ENCODE data around the gene FHAD1.

GRCh38 chr1:15277933-15278332 lies 30.9 kb downstream of the FHAD1 start:
- TF ChIP-seq, protein P1, sequence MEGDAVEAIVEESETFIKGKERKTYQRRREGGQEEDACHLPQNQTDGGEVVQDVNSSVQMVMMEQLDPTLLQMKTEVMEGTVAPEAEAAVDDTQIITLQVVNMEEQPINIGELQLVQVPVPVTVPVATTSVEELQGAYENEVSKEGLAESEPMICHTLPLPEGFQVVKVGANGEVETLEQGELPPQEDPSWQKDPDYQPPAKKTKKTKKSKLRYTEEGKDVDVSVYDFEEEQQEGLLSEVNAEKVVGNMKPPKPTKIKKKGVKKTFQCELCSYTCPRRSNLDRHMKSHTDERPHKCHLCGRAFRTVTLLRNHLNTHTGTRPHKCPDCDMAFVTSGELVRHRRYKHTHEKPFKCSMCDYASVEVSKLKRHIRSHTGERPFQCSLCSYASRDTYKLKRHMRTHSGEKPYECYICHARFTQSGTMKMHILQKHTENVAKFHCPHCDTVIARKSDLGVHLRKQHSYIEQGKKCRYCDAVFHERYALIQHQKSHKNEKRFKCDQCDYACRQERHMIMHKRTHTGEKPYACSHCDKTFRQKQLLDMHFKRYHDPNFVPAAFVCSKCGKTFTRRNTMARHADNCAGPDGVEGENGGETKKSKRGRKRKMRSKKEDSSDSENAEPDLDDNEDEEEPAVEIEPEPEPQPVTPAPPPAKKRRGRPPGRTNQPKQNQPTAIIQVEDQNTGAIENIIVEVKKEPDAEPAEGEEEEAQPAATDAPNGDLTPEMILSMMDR (IDR thresholded peaks at IDR 0.05; ENCODE audit: low read length): no peak
- TF ChIP-seq EZH2 (IDR thresholded peaks at IDR 0.05; ENCODE audit: borderline replicate concordance, low read length): no peak

Data from OCI-LY1 (cell line).